ENCODE results near the gene HECTD4. TPM values are rescaled to one million over a fixed set of nuclear protein-coding genes. Genes with fewer than 3 reads are reported as not detected.

Gene HECTD4
- total and polyA plus RNA-seq, 12 donors: 17.5 to 50.0 (median 27.7) TPM

GRCh38 chr12:112370199-112370598 lies 12.0 kb downstream of the HECTD4 start:
- H3K36me3 ChIP-seq (replicated peaks in 1 of 2): no peaks in the 10 kb centered on the region
- WGBS, 4 donors: 34 to 39% (median 38%) methylated on average over 1 of the region's 1 CpG
- peaks cover 4 to 11% of the 10 kb centered on the region in 2 donors for H3K4me1 ChIP-seq (replicated peaks in 1 of 2)
- TF ChIP-seq POLR2A (IDR thresholded peaks at IDR 0.05) (no peak), CTCF (IDR thresholded peaks at IDR 0.05) (no peak)
- H3K27me3 ChIP-seq: no peaks in the 10 kb centered on the region
- no peak overlapping the region for H3K27ac ChIP-seq
- DNase-seq: no peak
- no peaks in the 10 kb centered on the region for H3K9me3 ChIP-seq (replicated peaks in 1 of 3)
- intact Hi-C loops (cut with DNase I): no loop called here
- no peak overlapping the region for H3K4me3 ChIP-seq

DNA sequence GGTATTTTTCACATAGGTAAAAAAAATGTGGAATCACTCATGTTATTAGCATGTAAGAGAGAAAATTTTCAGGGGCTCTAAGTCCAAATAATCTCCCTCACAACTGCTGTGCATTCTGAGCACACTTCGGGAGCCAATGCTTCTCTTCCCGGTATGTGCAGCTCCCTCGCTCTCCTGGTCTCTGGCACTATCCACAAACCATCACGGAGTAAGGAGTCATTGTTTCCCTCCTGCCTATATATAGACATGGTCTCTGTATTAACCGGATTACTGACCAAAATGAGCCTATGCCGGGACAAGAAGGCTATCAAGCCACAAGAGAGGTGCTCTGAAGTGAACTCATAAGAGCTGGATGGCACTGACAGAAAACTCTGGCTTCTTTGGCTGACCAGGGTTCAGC lies 13.4 kb downstream of the HECTD4 start:
- Histone ChIP-seq H3K9me3 (replicated peaks in 1 of 3) (no peaks in the 10 kb centered on the region), H3K36me3 (replicated peaks in 1 of 2) (no peaks in the 10 kb centered on the region), H3K27me3 (no peaks in the 10 kb centered on the region), H3K4me3 (no peak overlapping the region), H3K27ac (no peak overlapping the region), H3K4me1 (replicated peaks in 1 of 2) (peaks cover 0 to 11% of the 10 kb centered on the region in 2 donors)
- DNase-seq: no peak
- intact Hi-C loops (cut with DNase I): no loop called here
- WGBS, 4 donors: 66 to 83% (median 79%) methylated on average over 6 of the region's 6 CpGs
- TF ChIP-seq POLR2A (IDR thresholded peaks at IDR 0.05) (no peak), CTCF (IDR thresholded peaks at IDR 0.05) (no peak)

- DNase-seq: no peak
- Histone ChIP-seq H3K9me3 (replicated peaks in 1 of 3) (no peaks in the 10 kb centered on the region), H3K4me1 (replicated peaks in 1 of 2) (peaks cover 0 to 11% of the 10 kb centered on the region in 2 donors), H3K4me3 (no peak overlapping the region), H3K27me3 (no peaks in the 10 kb centered on the region), H3K36me3 (replicated peaks in 1 of 2) (no peaks in the 10 kb centered on the region), H3K27ac (no peak overlapping the region)
- TF ChIP-seq CTCF (IDR thresholded peaks at IDR 0.05): no peak
- no peak for TF ChIP-seq POLR2A (IDR thresholded peaks at IDR 0.05)
- intact Hi-C loops (cut with DNase I): no loop called here
- 88 to 92% (median 91%) methylated on average over 3 of the region's 3 CpGs for WGBS, 4 donors
Observed at GRCh38 chr12:112367965-112368364, 14.3 kb downstream of the HECTD4 start.

- 90 to 100% (median 97%) methylated on average over 3 of the region's 3 CpGs for WGBS, 4 donors
- H3K9me3 ChIP-seq (replicated peaks in 1 of 3): no peaks in the 10 kb centered on the region
- no peak for DNase-seq
- H3K27ac ChIP-seq: no peak overlapping the region
- no peaks in the 10 kb centered on the region for H3K4me1 ChIP-seq (replicated peaks in 1 of 2)
- intact Hi-C loops (cut with DNase I): no loop called here
- no peaks in the 10 kb centered on the region for H3K27me3 ChIP-seq
- TF ChIP-seq POLR2A (IDR thresholded peaks at IDR 0.05): no peak
- no peaks in the 10 kb centered on the region for H3K36me3 ChIP-seq (replicated peaks in 1 of 2)
- no peak overlapping the region for H3K4me3 ChIP-seq
Observed at GRCh38 chr12:112362310-112362709, 19.9 kb downstream of the HECTD4 start.

DNA sequence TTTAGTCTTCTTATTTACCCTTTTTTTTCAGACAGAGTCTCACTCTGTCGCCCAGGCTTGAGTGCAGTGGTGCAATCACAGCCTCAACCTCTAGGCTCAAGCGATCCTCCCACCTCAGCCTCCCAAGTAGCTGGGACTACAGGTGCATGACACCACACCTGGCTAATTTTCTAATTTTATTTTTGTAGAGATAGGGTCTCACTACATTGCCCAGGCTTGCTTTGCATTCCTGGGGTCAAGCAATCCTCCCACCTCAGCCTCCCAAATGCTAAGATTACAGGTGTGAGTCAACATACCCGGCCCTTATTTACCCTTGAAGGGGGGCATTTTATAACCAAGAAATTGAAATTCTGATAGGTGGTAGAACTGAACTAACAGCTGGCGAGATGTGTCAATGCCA lies 21.0 kb downstream of the HECTD4 start:
- TF ChIP-seq POLR2A (IDR thresholded peaks at IDR 0.05) (no peak), CTCF (IDR thresholded peaks at IDR 0.05) (no peak)
- no peak overlapping the region for H3K4me3 ChIP-seq
- H3K4me1 ChIP-seq (replicated peaks in 1 of 2): no peaks in the 10 kb centered on the region
- no peak for DNase-seq
- intact Hi-C loops (cut with DNase I): no loop called here
- 87 to 96% (median 95%) methylated on average over 4 of the region's 4 CpGs for WGBS, 4 donors
- H3K27ac ChIP-seq: no peak overlapping the region
- no peaks in the 10 kb centered on the region for H3K27me3 ChIP-seq
- no peaks in the 10 kb centered on the region for H3K9me3 ChIP-seq (replicated peaks in 1 of 3)
- no peaks in the 10 kb centered on the region for H3K36me3 ChIP-seq (replicated peaks in 1 of 2)
